SIG-M5 (cell line): ENCODE measurements around the gene CYP4F12.

ENCODE experiments used
- DNase-seq: peaks from one replicate; lab custom pipeline; 2025; lab: John Stamatoyannopoulos, UW

The CYP4F12 gene

DNA sequence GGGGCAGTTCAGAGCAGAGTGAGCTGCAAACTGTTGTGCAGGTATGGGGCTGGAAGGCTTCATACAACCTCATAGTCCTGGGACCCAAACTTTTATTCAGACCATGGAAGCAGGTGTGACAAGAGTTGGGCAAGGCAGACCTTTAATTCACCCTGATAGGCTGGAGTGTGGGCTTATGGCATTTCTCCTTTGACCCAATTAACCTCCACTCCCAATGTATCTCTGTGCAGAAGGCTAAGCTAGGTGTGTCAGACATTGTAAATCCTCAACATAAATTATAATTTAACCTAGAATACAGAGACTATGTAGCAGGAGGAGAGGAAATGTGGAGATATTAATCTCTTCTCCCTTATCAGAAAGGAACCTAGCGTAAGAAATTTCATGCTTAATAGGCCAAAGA, 42.8 kb downstream of the CYP4F12 start:
- no peak for DNase-seq

DNA sequence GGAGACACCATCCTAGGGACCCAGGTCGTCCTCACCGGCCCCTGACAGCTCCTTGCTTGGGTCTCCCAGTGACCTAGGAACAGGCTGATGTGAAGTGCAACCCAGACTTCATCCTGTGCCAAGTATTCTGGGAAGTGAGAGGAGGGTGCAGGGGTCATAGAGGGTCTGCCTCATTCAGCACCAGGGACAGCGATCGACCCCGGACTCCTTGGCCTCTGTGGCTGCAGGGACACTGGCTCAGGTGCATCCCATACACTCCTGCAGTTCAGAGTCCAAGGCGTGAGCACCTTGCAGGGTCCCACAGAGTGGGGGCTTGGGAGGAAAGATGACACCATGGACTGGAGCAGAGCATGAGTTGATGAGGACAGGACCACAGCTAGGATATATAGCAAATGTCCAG, 44.9 kb downstream of the CYP4F12 start:
- DNase-seq, result no peak

DNA sequence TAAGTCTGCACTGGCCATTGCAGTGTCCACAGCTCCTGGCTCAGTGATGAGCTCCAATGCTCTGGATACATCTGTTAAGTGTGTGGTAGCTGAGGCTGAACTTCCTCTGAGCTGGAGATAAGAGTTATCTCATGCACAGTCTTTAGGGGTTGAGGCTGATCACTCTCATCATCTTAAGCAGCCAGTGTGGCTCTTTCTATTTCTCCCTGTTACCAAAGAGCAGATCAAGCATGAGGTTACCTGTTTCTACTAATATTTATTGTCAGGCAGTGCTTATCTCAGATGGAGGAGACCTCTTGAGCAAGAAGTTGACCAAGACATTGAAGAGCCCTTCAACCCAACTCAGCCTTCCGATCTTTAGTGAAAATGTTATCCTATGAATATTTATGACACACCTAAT, 48.4 kb downstream of the CYP4F12 start:
- no peak for DNase-seq

DNA sequence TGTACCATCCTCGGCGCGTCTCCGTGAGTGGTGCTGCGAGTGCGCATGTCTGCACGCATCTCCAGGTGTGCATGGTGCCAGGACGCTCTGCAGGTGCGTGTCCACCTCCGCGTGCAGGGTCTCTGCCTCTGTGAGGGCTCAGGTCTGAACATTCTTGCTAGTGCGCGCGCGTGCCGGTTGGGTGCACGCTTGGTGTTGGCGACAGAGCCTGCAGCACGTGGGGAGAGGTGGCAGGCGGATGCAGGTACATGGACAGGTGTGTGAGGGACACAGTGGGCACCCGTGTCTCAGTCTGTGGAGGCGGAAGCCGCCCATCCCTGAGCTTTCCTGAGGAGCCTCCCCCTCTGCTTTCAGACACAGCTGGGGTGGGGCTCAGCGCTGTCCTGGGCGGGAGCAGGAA, 50.1 kb downstream of the CYP4F12 start:
- no peak for DNase-seq

DNA sequence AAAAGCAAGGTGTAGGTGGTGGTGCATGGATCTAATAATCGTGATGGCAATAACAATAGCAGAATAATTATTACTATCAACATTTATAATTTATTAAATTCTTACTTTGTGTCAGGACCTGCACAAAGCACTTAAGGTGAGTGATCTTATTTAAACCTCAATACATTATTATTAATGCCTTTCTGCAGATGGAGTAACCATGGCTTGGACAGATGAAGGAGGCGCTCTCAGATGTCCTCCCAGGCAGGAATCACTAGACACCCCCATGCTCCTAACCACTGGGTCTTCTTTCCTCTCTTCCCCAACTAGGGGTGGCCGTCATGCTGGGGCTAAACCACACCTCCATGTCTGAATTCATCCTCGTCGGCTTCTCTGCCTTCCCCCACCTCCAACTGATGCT, 54.8 kb downstream of the CYP4F12 start, which contains the start of gene OR10H2:
Gene OR10H2, plus strand, starts transcription at position 301 of the 400 bp plus-strand sequence. Its CDS starts 20 bp downstream, at position 321.
- no peak for DNase-seq

DNA sequence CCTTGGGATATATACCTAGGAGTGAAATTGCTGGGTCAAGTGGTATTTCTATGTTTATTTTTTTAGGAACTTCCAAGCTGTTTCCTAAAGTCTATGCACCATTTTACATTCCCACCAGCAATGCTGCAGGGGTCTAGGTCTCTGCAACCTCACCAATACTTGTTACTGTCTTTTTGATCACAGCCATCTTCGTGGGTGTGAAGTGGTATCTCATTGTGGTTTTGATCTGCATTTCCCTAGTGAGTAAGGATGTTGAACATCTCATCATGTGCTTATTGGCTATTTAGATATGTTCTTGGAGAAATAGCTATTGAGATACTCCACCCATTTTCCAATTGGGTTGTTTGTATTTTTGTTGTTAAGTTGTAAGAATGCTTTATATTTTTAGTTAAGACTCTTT, 57.7 kb downstream of the CYP4F12 start:
- no peak for DNase-seq

DNA sequence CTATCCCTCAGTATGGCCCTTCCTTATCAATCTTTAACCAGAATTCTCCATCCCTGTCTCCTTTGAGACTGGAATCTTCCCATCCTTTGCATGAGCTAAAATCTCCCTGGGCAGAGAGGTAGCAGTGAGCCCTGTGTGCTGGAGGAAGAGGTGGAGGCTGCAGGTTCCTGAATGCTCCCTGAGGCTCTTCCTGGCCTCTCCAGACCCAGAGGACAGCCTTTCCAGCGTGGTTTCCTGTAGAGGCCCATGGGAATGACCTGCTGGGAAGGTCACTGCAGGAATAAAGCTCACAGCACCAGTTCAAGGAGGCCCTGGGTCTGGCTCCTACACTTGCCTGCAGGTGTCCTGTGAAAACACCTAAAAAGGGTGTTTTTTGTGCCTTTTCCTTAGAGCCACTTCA, 59.5 kb downstream of the CYP4F12 start:
- DNase-seq, result no peak

DNA sequence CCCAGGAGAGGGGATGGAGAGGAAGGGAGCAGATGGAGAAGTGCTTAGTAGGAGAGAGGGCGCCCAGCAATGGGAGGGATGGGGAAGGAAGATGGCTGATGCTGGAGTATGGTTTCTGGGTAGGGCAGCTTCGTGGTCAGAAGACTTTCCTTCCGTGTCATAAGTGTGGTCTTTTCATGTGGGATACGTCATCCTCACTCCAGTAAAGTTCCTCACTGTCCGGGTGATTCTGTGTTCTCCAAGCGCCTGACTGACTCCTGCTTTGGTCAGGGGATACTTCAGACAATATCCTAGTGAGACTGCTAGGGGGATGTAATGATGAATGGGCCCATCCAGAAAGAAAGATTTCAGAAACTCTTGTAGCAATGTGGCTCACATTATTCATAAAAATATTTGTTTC, 61.0 kb downstream of the CYP4F12 start:
- DNase-seq, result no peak

DNA sequence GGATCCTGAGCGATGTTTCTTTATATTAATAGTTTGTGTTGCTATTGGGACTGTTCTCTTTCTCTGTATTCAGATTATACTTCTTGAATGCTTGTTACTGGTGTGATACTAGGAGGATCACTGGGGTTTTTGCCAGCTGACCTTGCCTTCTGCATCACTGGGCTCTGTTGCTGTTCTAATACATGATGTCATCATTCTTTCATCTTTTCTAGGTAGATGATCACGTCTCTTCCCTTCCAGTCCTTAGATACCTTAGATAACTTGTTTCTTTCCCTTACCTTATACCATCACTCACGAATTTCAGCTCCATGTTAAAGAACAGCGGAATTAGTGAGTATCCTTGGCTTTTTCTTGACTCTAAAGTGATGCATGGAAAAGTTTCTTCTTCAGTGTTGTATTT, 64.8 kb downstream of the CYP4F12 start, which contains the start of gene OR10H3:
Gene OR10H3, plus strand, starts transcription at position 264 of the 400 bp plus-strand sequence. CDS start 3,408 bp downstream, outside the sequence.
- DNase-seq, result no peak

DNA sequence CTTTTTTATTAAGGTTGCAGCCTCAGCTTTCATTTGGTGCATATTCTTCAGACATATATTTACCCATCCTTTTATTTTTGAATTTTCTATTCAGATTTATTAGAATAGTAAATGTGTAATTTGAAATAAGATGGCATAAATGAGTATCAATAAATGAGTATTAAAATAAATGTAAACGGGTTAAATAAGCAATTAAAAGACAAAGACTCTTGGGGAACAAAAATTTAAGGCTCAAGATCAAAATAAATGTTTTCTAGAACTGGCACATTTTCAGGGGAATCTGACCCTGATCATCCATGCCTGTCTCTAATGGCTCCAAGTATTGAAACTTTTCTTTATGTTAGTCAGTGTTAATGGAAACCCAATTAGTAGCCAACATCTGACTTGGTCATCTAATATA, 67.9 kb downstream of the CYP4F12 start:
- DNase-seq, result no peak
